Peyer's patch (tissue), 4 donors: ENCODE results near the gene NAGLU.

Experiments used
- CTCF ChIP-seq, 6 experiments: fragments of 450-650 bp in 4 of 6; fragments of 200-600 bp in 2 of 6; sonication (generic) in 1 of 6; IDR thresholded peaks; one replicate each; pipeline ENCODE4 v1.5.1; 2017 to 2019; ENCODE audit warnings: antibody characterized with exemption in 6 of 6, mild to moderate bottlenecking in 3 of 6, moderate library complexity in 1 of 6
- POLR2A ChIP-seq, 2 donors: fragments of 450-650 bp; IDR thresholded peaks; one replicate each; pipeline ENCODE4 v1.5.1; 2017; ENCODE audit warnings: antibody characterized with exemption in 2 of 2, mild to moderate bottlenecking in 2 of 2, moderate library complexity in 2 of 2

GRCh38 chr17:42520540-42520951, 15.5 kb upstream of the NAGLU start:
- TF ChIP-seq POLR2A (IDR thresholded peaks at IDR 0.05): no peak
- peak in 2 of 6 experiments; percentile 2 to 24 for TF ChIP-seq CTCF (IDR thresholded peaks at IDR 0.05)
